IMR-90 (cell line): ENCODE measurements around the gene ZBTB24. TPM values are rescaled to one million over a fixed set of nuclear protein-coding genes. Genes with fewer than 3 reads are reported as not detected.

Source experiments
- ATAC-seq: fragments of 200-7000 bp; cut with Tn5 transposase; 2 replicates; pipeline ENCODE4 v1.9.1; 2020; ENCODE audit warnings: low read depth, mild to moderate bottlenecking, moderate library complexity
- BruUV-seq: library from RNA; stranded (reverse); fragments of 400-500 nt; replicated peaks from 2 replicates; lab custom pipeline; 2021; lab: Mats Ljungman, UMichigan
- CTCF ChIA-PET: fragments of 300-600 bp; formaldehyde crosslinking; extraction: SDS; loops from one replicate; lab custom pipeline; 2021; ENCODE audit warnings: antibody characterized with exemption; lab: Yijun Ruan, JAX
- POLR2A ChIA-PET: fragments of 300-600 bp; sonication (Branson Sonifier 250); formaldehyde crosslinking; loops from one replicate; lab custom pipeline; 2022; ENCODE audit warnings: antibody characterized with exemption; ENCODE audit not compliant: unreplicated experiment; lab: Charles Lee
- DNase-seq: peaks from one replicate; pipeline ENCODE4 v3.0.0; 2013
- H2AFZ ChIP-seq: replicated peaks from 2 replicates; pipeline ENCODE3; 2013; ENCODE audit warnings: low read length, mild to moderate bottlenecking; ENCODE audit not compliant: poor library complexity
- H2AK5ac ChIP-seq: 2 replicates; pipeline ENCODE4 v1.6.1; 2013; ENCODE audit warnings: low read depth, low read length, inconsistent platforms
- H2AK9ac ChIP-seq: replicated peaks from 2 replicates; pipeline ENCODE3; 2013; ENCODE audit warnings: mild to moderate bottlenecking, low read depth, low read length, moderate library complexity; ENCODE audit not compliant: poor library complexity
- H2BK120ac ChIP-seq: 2 replicates; pipeline ENCODE4 v1.6.1; 2013; ENCODE audit warnings: low read depth, low read length, inconsistent platforms
- H2BK15ac ChIP-seq: 3 replicates; pipeline ENCODE4 v1.6.1; 2013; ENCODE audit warnings: low read depth, low read length, inconsistent platforms
- H2BK20ac ChIP-seq: 2 replicates; pipeline ENCODE4 v1.6.1; 2013; ENCODE audit warnings: low read depth, mild to moderate bottlenecking, inconsistent platforms, low read length, moderate library complexity
- H2BK5ac ChIP-seq: 2 replicates; pipeline ENCODE4 v1.6.1; 2013; ENCODE audit warnings: mild to moderate bottlenecking, low read depth, low read length, inconsistent platforms; ENCODE audit not compliant: poor library complexity, severe bottlenecking
- H3K14ac ChIP-seq: replicated peaks from 2 replicates; pipeline ENCODE4 v1.6.1; 2013; ENCODE audit warnings: low read depth, low read length, inconsistent platforms
- H3K18ac ChIP-seq: 2 replicates; pipeline ENCODE4 v1.6.1; 2013; ENCODE audit warnings: low read depth, low read length, control low read depth
- H3K23ac ChIP-seq: 2 replicates; pipeline ENCODE4 v1.6.1; 2013; ENCODE audit warnings: low read depth, low read length, inconsistent platforms
- H3K27ac ChIP-seq: 2 replicates; pipeline ENCODE4 v1.5.1; 2013; ENCODE audit warnings: mild to moderate bottlenecking, control low read depth, low read length; ENCODE audit not compliant: insufficient read depth
- H3K27me3 ChIP-seq: 2 replicates; pipeline ENCODE4 v1.6.1; 2013; ENCODE audit warnings: low read length; ENCODE audit not compliant: control insufficient read depth, insufficient read depth
- H3K36me3 ChIP-seq: 2 replicates; pipeline ENCODE4 v1.6.1; 2013; ENCODE audit warnings: low read length, mixed read lengths; ENCODE audit not compliant: control insufficient read depth, insufficient read depth
- H3K4ac ChIP-seq: 2 replicates; pipeline ENCODE4 v1.6.1; 2013; ENCODE audit warnings: low read depth, low read length, inconsistent platforms
- H3K4me1 ChIP-seq: 2 replicates; pipeline ENCODE4 v1.6.1; 2013; ENCODE audit warnings: low read length, mixed read lengths; ENCODE audit not compliant: control insufficient read depth, insufficient read depth
- H3K4me2 ChIP-seq: 2 replicates; pipeline ENCODE4 v1.6.1; 2013; ENCODE audit warnings: low read depth, mild to moderate bottlenecking, control low read depth, low read length, moderate library complexity
- H3K4me3 ChIP-seq: 2 replicates; pipeline ENCODE4 v1.5.1; 2013; ENCODE audit warnings: low read depth, mild to moderate bottlenecking, control low read depth, low read length, moderate library complexity; ENCODE audit not compliant: insufficient read depth
- H3K56ac ChIP-seq: 2 replicates; pipeline ENCODE4 v1.6.1; 2013; ENCODE audit warnings: low read length, inconsistent platforms; ENCODE audit not compliant: insufficient read depth; ENCODE audit errors: extremely low read depth
- H3K79me1 ChIP-seq, 2 experiments: 2 replicates each; pipeline ENCODE4 v1.6.1; 2013; ENCODE audit warnings: low read length in 2 of 2, inconsistent platforms in 1 of 2, low read depth in 1 of 2
- H3K9ac ChIP-seq: 2 replicates; pipeline ENCODE4 v1.6.1; 2013; ENCODE audit warnings: low read depth, low read length, control low read depth
- H3K9me1 ChIP-seq: 2 replicates; pipeline ENCODE4 v1.6.1; 2013; ENCODE audit warnings: low read length, inconsistent platforms; ENCODE audit not compliant: insufficient read depth
- H3K9me3 ChIP-seq: 2 replicates; pipeline ENCODE4 v1.6.1; 2013; ENCODE audit warnings: low read length; ENCODE audit not compliant: control insufficient read depth, insufficient read depth
- H4K20me1 ChIP-seq: 2 replicates; pipeline ENCODE4 v1.6.1; 2013; ENCODE audit warnings: low read length, inconsistent platforms; ENCODE audit not compliant: insufficient read depth
- H4K5ac ChIP-seq: 2 replicates; pipeline ENCODE4 v1.6.1; 2013; ENCODE audit warnings: mild to moderate bottlenecking, low read depth, low read length, control low read depth
- H4K8ac ChIP-seq, 2 experiments: 2 replicates each; pipeline ENCODE4 v1.6.1; 2013; ENCODE audit warnings: low read depth in 2 of 2, low read length in 2 of 2, control low read depth in 1 of 2, inconsistent platforms in 1 of 2
- H4K91ac ChIP-seq: 2 replicates; pipeline ENCODE4 v1.6.1; 2013; ENCODE audit warnings: low read depth, low read length, inconsistent platforms; ENCODE audit not compliant: insufficient read depth
- RAD21 ChIP-seq: IDR thresholded peaks from 2 replicates; pipeline ENCODE4 v1.6.1; 2012; ENCODE audit warnings: low read length, improper control_type of control experiment
- WGBS, 2 experiments: methylation state at CpG; one replicate each; pipeline versions ENCODE4 v1.1.5 to v1.1.7; 2013; ENCODE audit warnings: missing lambda C conversion rate in 2 of 2; ENCODE audit not compliant: insufficient read length in 1 of 2; ENCODE audit errors: extremely low coverage in 2 of 2; 5-methylcytosine and 5-hydroxymethylcytosine counted together
- dilution Hi-C: fragments of 300-500 bp; cut with HindIII; formaldehyde crosslinking; loops from one replicate; pipeline ENCODE4 v1.14.3; 2018; ENCODE audit warnings: low sequenced_read_pairs; ENCODE audit not compliant: unreplicated experiment
- in situ Hi-C: fragments of 300-500 bp; cut with MboI; formaldehyde crosslinking; loops from 3 replicates; pipeline ENCODE4 v1.14.3; 2019; ENCODE audit warnings: low sequenced_read_pairs, inconsistent platforms, mixed read lengths
- intact Hi-C: fragments of 100-400 bp; cut with micrococcal nuclease; formaldehyde crosslinking; loops from 2 replicates; pipeline ENCODE4 v1.10.0; 2022
- polyA plus RNA-seq, 3 experiments: library from polyadenylated mRNA; depleted of rRNA; stranded (reverse); fragments of >200 nt; gene quantifications; 2 replicates each; pipeline ENCODE4 v1.2.3, GENCODE V29; 2012; ENCODE audit warnings: low replicate concordance in 1 of 3
- total RNA-seq: library from RNA; depleted of rRNA; stranded (reverse); fragments of >200 nt; gene quantifications from 2 replicates; pipeline ENCODE4 v1.2.3, GENCODE V29; 2012

Gene ZBTB24
- total and polyA plus RNA-seq, 2 of the 4 experiments (the other 2 are of a cell fraction) = 2.3 to 7.9 TPM

- dilution Hi-C loops (no loop called here), in situ Hi-C loops (no loop called here), intact Hi-C loops (no loop called here)
- no peak for TF ChIP-seq RAD21
- WGBS, 2 experiments = no CpG with 5 or more reads among the region's 3 CpGs
- no peak overlapping the region for H2AK9ac ChIP-seq
- no peak for ATAC-seq
- ChIA-PET CTCF (interaction anchor here (0.6 kb wide), 1 partner anchor 24 kb away, joined by 3 read pairs; no protein-coding TSS in a partner anchor), POLR2A (no interaction called here)
- peaks cover 9% of the 10 kb centered on the region for H3K36me3 ChIP-seq
- no peak overlapping the region for H3K4me2 ChIP-seq
- H4K20me1 ChIP-seq = no peaks in the 10 kb centered on the region
- no peak overlapping the region for H2AK5ac ChIP-seq
- no peak overlapping the region for H4K91ac ChIP-seq
- no peak overlapping the region for H3K9ac ChIP-seq
- H2AFZ ChIP-seq = no peak overlapping the region
- H3K56ac ChIP-seq = no peak overlapping the region
- no peaks in the 10 kb centered on the region for H3K9me1 ChIP-seq
- H3K14ac ChIP-seq = no peak overlapping the region
- no peak overlapping the region for H3K18ac ChIP-seq
- BruUV-seq = no TSS peak
- no peaks in the 10 kb centered on the region for H3K4me1 ChIP-seq
- peaks cover 19 to 23% of the 10 kb centered on the region in 2 experiments for H3K79me1 ChIP-seq
- H2BK20ac ChIP-seq = no peak overlapping the region
- H3K27me3 ChIP-seq = no peaks in the 10 kb centered on the region; the same call in 1 of the 2 replicates
- H2BK5ac ChIP-seq = no peak overlapping the region
- no peak overlapping the region for H2BK15ac ChIP-seq
- no peak overlapping the region for H4K5ac ChIP-seq
- H3K23ac ChIP-seq = no peak overlapping the region
- H2BK120ac ChIP-seq = no peak overlapping the region
- H4K8ac ChIP-seq = no peak overlapping the region
- no peak overlapping the region for H3K4ac ChIP-seq
- no peak overlapping the region for H3K4me3 ChIP-seq
- no peaks in the 10 kb centered on the region for H3K9me3 ChIP-seq
- no peak for DNase-seq
- no peak overlapping the region for H3K27ac ChIP-seq
Measured at GRCh38 chr6:109485266-109485935, 2.4 kb upstream of the ZBTB24 start.
